ENCODE data around the gene RAB7A. TPM values are rescaled to one million over a fixed set of nuclear protein-coding genes. Genes with fewer than 3 reads are reported as not detected.

Gene RAB7A
- total RNA-seq, 1 experiment from 2014 or later: 284 TPM

- no peak overlapping the region for H3K4me3 Mint-ChIP-seq (ENCODE audit: unreplicated experiment)
- no peak overlapping the region for H3K27ac Mint-ChIP-seq (ENCODE audit: unreplicated experiment)
- Histone ChIP-seq H3K4me1 (no peaks in the 10 kb centered on the region), H3K27me3 (replicated peaks; ENCODE audit: control insufficient read depth, insufficient read depth, low read length) (no peaks in the 10 kb centered on the region), H3K36me3 (ENCODE audit: control insufficient read depth, insufficient read depth, low read length) (no peaks in the 10 kb centered on the region), H3K9me3 (peaks cover 17% of the 10 kb centered on the region; the same call in 1 of the 2 replicates), H3K4me3 (ENCODE audit: low read depth, low read length) (no peak overlapping the region)
- ChIA-PET CTCF (no interaction called here), POLR2A (no interaction called here)
- no peak for TF ChIP-seq CTCF (IDR thresholded peaks at IDR 0.05; ENCODE audit: insufficient read depth in 1 of 2, low read depth in 1 of 2, low read length in 1 of 2, severe bottlenecking in 1 of 2, unreplicated experiment in 1 of 2)
- no peaks in the 10 kb centered on the region for H3K4me1 Mint-ChIP-seq (ENCODE audit: low read depth, unreplicated experiment)
- intact Hi-C loops (cut with micrococcal nuclease; ENCODE audit: unreplicated experiment): loop anchor here (5.0 kb wide), 1 partner anchor 169 kb away; no protein-coding TSS in a partner anchor
- BruUV-seq (replicated peaks): no TSS peak
- peaks cover 11% of the 10 kb centered on the region for H3K9me3 Mint-ChIP-seq (ENCODE audit: unreplicated experiment)
- H3K27me3 Mint-ChIP-seq (ENCODE audit: insufficient read depth, unreplicated experiment): no peaks in the 10 kb centered on the region
- no peak for DNase-seq
- H3K36me3 Mint-ChIP-seq (ENCODE audit: insufficient read depth, unreplicated experiment): no peaks in the 10 kb centered on the region
These were observed 125.6 kb downstream of the RAB7A start for GRCh38 chr3:128851601-128852000.

GRCh38 chr3:128853826-128854225 is 127.8 kb downstream of the RAB7A start:
- no peak for DNase-seq
- Histone ChIP-seq H3K4me1 (no peaks in the 10 kb centered on the region), H3K36me3 (ENCODE audit: control insufficient read depth, insufficient read depth, low read length) (no peaks in the 10 kb centered on the region), H3K4me3 (ENCODE audit: low read depth, low read length) (no peak overlapping the region), H3K9me3 (peaks cover 23% of the 10 kb centered on the region; the same call in 1 of the 2 replicates), H3K27me3 (replicated peaks; ENCODE audit: control insufficient read depth, insufficient read depth, low read length) (no peaks in the 10 kb centered on the region)
- intact Hi-C loops (cut with micrococcal nuclease; ENCODE audit: unreplicated experiment): loop anchor here (5.0 kb wide), 1 partner anchor 172 kb away; no protein-coding TSS in a partner anchor
- no peak overlapping the region for H3K4me3 Mint-ChIP-seq (ENCODE audit: unreplicated experiment)
- H3K9me3 Mint-ChIP-seq (ENCODE audit: unreplicated experiment): peaks cover 33% of the 10 kb centered on the region
- TF ChIP-seq CTCF (IDR thresholded peaks at IDR 0.05; ENCODE audit: insufficient read depth in 1 of 2, low read depth in 1 of 2, low read length in 1 of 2, severe bottlenecking in 1 of 2, unreplicated experiment in 1 of 2): no peak
- H3K36me3 Mint-ChIP-seq (ENCODE audit: insufficient read depth, unreplicated experiment): no peaks in the 10 kb centered on the region
- H3K27ac Mint-ChIP-seq (ENCODE audit: unreplicated experiment): no peak overlapping the region
- H3K4me1 Mint-ChIP-seq (ENCODE audit: low read depth, unreplicated experiment): no peaks in the 10 kb centered on the region
- CTCF ChIA-PET: no interaction called here
- no peaks in the 10 kb centered on the region for H3K27me3 Mint-ChIP-seq (ENCODE audit: insufficient read depth, unreplicated experiment)
- no TSS peak for BruUV-seq (replicated peaks)
- POLR2A ChIA-PET: no interaction called here

- CTCF ChIA-PET: no interaction called here
- H3K4me1 ChIP-seq: no peaks in the 10 kb centered on the region
- DNase-seq: no peak
- intact Hi-C loops (cut with micrococcal nuclease; ENCODE audit: unreplicated experiment): loop anchor here (5.0 kb wide), 1 partner anchor 172 kb away; no protein-coding TSS in a partner anchor
- Mint-ChIP-seq H3K36me3 (ENCODE audit: insufficient read depth, unreplicated experiment) (no peaks in the 10 kb centered on the region), H3K4me1 (ENCODE audit: low read depth, unreplicated experiment) (no peaks in the 10 kb centered on the region), H3K4me3 (ENCODE audit: unreplicated experiment) (no peak overlapping the region), H3K27ac (ENCODE audit: unreplicated experiment) (no peak overlapping the region), H3K27me3 (ENCODE audit: insufficient read depth, unreplicated experiment) (no peaks in the 10 kb centered on the region), H3K9me3 (ENCODE audit: unreplicated experiment) (peaks cover 37% of the 10 kb centered on the region)
- BruUV-seq (replicated peaks): no TSS peak
- H3K27me3 ChIP-seq (replicated peaks; ENCODE audit: control insufficient read depth, insufficient read depth, low read length): no peaks in the 10 kb centered on the region
- TF ChIP-seq CTCF (IDR thresholded peaks at IDR 0.05; ENCODE audit: insufficient read depth in 1 of 2, low read depth in 1 of 2, low read length in 1 of 2, severe bottlenecking in 1 of 2, unreplicated experiment in 1 of 2): no peak
- H3K4me3 ChIP-seq (ENCODE audit: low read depth, low read length): no peak overlapping the region
- no peaks in the 10 kb centered on the region for H3K36me3 ChIP-seq (ENCODE audit: control insufficient read depth, insufficient read depth, low read length)
- POLR2A ChIA-PET: no interaction called here
- peaks cover 29% of the 10 kb centered on the region for H3K9me3 ChIP-seq
These were observed 128.5 kb downstream of the RAB7A start for GRCh38 chr3:128854475-128854874.

All from Caco-2 (cell line).